ENCODE measurements around the gene JMJD8. TPM values are rescaled to one million over a fixed set of nuclear protein-coding genes. Genes with fewer than 3 reads are reported as not detected.

Gene JMJD8
- total RNA-seq, 4 donors from 2014 or later = 45.6 to 56.1 (median 51.9) TPM

DNA sequence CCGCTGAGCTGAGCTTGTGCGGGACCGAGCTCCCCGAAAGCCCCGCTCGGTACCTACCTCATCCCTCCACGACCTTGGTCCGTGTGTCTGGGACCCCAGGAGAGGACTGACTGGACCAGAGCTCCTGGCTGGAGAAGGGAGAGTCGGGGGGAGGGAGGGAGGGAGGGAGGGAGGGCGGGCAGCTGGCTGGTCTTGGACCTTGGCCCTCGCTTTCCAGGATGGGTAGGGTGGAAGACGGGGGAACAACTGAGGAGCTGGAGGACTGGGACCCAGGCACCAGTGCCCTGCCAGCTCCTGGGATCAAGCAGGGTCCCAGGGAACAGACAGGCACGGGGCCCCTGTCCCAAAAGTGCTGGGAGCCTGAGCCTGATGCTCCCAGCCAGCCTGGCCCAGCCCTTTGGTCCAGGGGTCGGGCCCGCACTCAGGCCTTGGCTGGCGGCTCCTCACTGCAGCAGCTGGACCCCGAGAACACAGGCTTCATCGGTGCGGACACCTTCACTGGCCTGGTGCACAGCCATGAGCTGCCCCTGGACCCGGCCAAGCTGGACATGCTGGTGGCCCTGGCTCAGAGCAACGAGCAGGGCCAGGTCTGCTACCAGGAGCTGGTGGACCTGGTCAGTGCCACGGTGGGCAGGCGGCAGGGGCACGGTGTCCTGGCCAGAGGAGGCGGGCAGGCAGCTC is 8.1 kb downstream of the JMJD8 start:
- H3K9me3 ChIP-seq = no peaks in the 10 kb centered on the region
- peaks cover 13 to 39% (median 26%) of the 10 kb centered on the region in 4 donors for H3K4me1 ChIP-seq
- H3K27ac ChIP-seq = peak overlapping the region in 1 of 4 donors; percentile 57
- H3K36me3 ChIP-seq = peaks cover 0 to 32% (median 0%) of the 10 kb centered on the region in 3 donors
- TF ChIP-seq, protein P1, sequence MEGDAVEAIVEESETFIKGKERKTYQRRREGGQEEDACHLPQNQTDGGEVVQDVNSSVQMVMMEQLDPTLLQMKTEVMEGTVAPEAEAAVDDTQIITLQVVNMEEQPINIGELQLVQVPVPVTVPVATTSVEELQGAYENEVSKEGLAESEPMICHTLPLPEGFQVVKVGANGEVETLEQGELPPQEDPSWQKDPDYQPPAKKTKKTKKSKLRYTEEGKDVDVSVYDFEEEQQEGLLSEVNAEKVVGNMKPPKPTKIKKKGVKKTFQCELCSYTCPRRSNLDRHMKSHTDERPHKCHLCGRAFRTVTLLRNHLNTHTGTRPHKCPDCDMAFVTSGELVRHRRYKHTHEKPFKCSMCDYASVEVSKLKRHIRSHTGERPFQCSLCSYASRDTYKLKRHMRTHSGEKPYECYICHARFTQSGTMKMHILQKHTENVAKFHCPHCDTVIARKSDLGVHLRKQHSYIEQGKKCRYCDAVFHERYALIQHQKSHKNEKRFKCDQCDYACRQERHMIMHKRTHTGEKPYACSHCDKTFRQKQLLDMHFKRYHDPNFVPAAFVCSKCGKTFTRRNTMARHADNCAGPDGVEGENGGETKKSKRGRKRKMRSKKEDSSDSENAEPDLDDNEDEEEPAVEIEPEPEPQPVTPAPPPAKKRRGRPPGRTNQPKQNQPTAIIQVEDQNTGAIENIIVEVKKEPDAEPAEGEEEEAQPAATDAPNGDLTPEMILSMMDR (IDR thresholded peaks at IDR 0.05) = no peak
- no peak for TF ChIP-seq POLR2A (IDR thresholded peaks at IDR 0.05)
- H3K4me3 ChIP-seq = peak overlapping the region; percentile 15 to 64 (median 36)
- no peaks in the 10 kb centered on the region for H3K27me3 ChIP-seq
- DNase-seq = peak in 1 of 3 donors; percentile 72

DNA sequence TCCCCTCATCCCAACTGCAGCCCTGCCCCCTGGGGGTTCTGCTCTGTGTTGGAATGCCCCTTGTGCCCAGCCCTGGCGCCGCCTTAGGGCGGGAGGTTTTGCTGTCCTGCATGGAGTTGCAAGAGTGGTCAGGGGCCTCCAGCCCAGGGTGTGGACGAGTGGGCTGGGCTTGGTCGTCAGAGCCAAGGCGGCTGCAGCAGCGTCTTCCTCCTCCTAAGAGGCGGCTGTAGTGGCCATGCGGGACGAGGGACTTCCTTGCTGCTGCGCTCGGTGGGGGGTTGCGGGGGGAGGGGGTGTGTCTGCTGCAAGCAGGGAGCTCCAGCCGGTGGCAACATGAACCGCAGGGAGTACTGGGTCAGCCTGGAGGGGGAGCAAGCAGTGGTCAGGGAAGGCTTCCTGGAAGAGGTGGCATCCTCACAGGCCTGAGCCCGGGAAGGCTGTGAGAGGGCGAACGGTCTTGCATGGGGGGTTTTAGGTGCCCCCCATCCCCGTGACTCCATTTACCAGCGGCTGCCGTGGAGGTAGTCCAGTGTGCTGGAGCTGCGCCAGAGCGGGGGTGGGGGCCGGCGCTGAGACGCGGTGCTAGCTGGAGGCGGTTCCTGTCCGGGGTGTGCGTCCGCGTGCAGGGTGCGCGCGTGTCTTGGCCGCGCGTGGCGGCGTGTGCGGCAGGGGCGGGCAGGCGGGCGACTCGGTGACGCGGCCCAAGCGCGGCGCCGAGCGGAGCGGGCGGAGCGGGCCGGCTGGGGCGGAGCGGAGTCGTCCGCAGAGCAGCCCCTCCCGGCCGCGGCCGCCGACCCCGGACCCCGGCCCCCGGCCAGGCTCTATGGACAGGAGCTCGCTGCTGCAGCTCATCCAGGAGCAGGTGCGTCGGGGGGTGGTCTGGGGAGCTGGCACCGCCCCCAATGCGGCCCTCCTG is 8.9 kb downstream of the JMJD8 start, which contains the start of gene RHBDL1:
Gene RHBDL1, plus strand, starts transcription at position 704 of the 916 bp plus-strand sequence. Its CDS starts 120 bp downstream, at position 824.
- TF ChIP-seq, protein P1 (IDR thresholded peaks at IDR 0.05) = no peak
- TF ChIP-seq POLR2A (IDR thresholded peaks at IDR 0.05) = no peak
- peaks cover 0 to 40% (median 0%) of the 10 kb centered on the region in 3 donors for H3K36me3 ChIP-seq
- peak within 1 kb of the TSS; percentile 15 to 64 (median 36) for H3K4me3 ChIP-seq
- H3K27me3 ChIP-seq = no peaks in the 10 kb centered on the region
- H3K27ac ChIP-seq = peak within 1 kb of the TSS in 1 of 4 donors; percentile 57
- no peak for DNase-seq
- H3K9me3 ChIP-seq = no peaks in the 10 kb centered on the region
- H3K4me1 ChIP-seq = peaks cover 12 to 35% (median 24%) of the 10 kb centered on the region in 4 donors

DNA sequence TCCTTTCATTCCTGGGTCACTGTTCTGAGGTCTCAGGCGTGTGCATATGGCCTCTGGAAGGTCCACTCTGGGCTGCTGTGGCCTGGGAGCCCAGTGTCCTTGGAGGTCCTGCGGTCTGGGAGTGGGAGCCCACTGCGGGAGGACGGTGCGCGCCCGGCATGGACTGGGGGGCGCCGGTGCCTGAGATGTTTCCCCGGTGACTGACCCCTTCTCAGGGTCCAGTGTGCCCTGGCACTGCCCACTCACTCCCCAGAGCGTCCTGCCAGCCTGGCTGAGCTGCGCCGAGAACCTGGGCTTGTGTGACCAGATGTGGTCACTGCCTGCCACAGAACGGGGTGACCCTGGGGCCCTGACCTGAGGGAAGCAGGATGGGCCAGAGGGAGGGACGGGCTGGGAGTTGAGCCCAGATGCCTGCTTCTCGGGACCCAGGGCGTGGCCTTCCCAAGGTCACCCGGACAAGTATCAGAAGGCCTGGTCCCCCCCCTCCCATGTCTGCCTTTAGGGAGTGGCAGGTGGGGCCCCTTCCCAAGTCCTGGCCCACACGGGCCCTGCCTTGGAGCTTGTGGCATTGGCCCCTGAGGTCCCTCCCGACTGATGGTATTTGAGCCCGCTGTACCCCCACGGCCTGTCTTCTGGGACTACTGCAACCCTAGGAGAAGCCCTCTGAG is 9.8 kb downstream of the JMJD8 start:
- H3K27me3 ChIP-seq = no peaks in the 10 kb centered on the region
- H3K9me3 ChIP-seq = no peaks in the 10 kb centered on the region
- H3K4me3 ChIP-seq = no peak overlapping the region
- H3K27ac ChIP-seq = no peak overlapping the region
- peaks cover 0 to 49% (median 0%) of the 10 kb centered on the region in 3 donors for H3K36me3 ChIP-seq
- TF ChIP-seq POLR2A (IDR thresholded peaks at IDR 0.05) = no peak
- TF ChIP-seq, protein P1 (IDR thresholded peaks at IDR 0.05) = no peak
- DNase-seq = no peak
- peaks cover 12 to 37% (median 22%) of the 10 kb centered on the region in 4 donors for H3K4me1 ChIP-seq

DNA sequence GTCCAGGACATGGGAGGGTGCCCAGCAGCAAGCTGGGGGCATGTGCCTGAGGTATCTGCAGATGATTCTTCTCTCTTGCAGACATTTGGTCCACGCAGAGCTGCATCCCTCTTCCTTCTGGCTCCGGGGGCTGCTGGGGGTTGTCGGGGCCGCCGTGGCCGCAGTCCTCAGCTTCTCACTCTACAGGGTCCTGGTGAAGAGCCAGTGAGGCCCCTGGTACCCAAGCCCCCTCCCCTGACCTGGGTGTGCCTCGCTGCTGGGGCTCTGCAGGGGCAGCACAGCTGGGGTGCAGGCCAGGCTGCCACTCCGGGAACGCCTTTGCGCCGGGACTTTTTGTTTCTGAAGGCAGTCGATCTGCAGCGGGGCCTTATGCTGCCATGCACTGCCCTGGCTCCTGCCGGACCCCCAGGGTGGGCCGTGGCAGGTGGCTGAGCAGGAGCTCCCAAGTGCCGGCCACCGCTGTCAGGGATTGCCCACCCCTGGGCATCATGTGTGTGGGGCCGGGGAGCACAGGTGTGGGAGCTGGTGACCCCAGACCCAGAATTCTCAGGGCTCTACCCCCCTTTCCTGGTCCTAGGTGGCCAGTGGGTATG is 10.6 kb downstream of the JMJD8 start:
- peaks cover 0 to 50% (median 0%) of the 10 kb centered on the region in 3 donors for H3K36me3 ChIP-seq
- TF ChIP-seq, protein P1 (IDR thresholded peaks at IDR 0.05) = no peak
- no peak for TF ChIP-seq POLR2A (IDR thresholded peaks at IDR 0.05)
- peaks cover 13 to 43% (median 23%) of the 10 kb centered on the region in 4 donors for H3K4me1 ChIP-seq
- H3K27me3 ChIP-seq = no peaks in the 10 kb centered on the region
- no peak overlapping the region for H3K4me3 ChIP-seq
- no peaks in the 10 kb centered on the region for H3K9me3 ChIP-seq
- no peak overlapping the region for H3K27ac ChIP-seq
- no peak for DNase-seq

DNA sequence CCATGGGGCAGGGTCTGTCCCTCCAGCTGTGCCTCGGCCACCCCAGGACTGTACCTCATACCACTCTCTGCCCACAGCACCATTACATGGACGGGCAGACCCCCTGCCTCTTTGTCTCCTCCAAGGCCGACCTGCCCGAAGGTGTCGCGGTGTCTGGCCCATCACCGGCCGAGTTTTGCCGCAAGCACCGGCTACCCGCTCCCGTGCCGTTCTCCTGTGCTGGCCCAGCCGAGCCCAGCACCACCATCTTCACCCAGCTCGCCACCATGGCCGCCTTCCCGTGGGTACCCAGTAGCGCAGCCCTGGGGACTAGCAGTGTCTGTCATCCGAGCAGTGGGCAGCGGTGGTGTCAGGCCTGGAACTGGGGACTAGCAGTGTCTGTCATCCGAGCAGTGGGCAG is 11.3 kb downstream of the JMJD8 start:
- no peak overlapping the region for H3K27ac ChIP-seq
- H3K4me3 ChIP-seq = no peak overlapping the region
- no peaks in the 10 kb centered on the region for H3K9me3 ChIP-seq
- TF ChIP-seq, protein P1 (IDR thresholded peaks at IDR 0.05) = no peak
- TF ChIP-seq POLR2A (IDR thresholded peaks at IDR 0.05) = no peak
- no peaks in the 10 kb centered on the region for H3K27me3 ChIP-seq
- H3K4me1 ChIP-seq = peaks cover 13 to 43% (median 22%) of the 10 kb centered on the region in 4 donors
- DNase-seq = no peak
- peaks cover 0 to 50% (median 0%) of the 10 kb centered on the region in 3 donors for H3K36me3 ChIP-seq
